ENCODE results near the gene MED26. TPM values are rescaled to one million over a fixed set of nuclear protein-coding genes. Genes with fewer than 3 reads are reported as not detected.

Gene MED26
- total and polyA plus RNA-seq, 10 of the 15 experiments (the other 5 are each of a cell fraction or from before 2014, with no cell fraction given): 1.1 to 21.4 (median 9.7) TPM

- Histone ChIP-seq H3K4me1 (ENCODE audit: control insufficient read depth, insufficient read depth, low read length) (peaks cover 21% of the 10 kb centered on the region), H3K27me3 (replicated peaks in 1 of 2; ENCODE audit: control insufficient read depth in 2 of 2, insufficient read depth in 2 of 2, low read length in 1 of 2) (no peaks in the 10 kb centered on the region), H4K20me1 (ENCODE audit: control insufficient read depth, insufficient read depth) (peaks cover 17% of the 10 kb centered on the region), H2AFZ (ENCODE audit: control insufficient read depth, low read depth, low read length) (no peak overlapping the region), H3K27ac (ENCODE audit: control insufficient read depth, insufficient read depth) (no peak overlapping the region), H3K4me2 (ENCODE audit: control insufficient read depth, insufficient read depth) (no peak overlapping the region), H3K4me3 (no peak overlapping the region), H3K36me3 (ENCODE audit: control insufficient read depth in 2 of 2, insufficient read depth in 2 of 2, low read length in 1 of 2) (peaks cover 0 to 12% of the 10 kb centered on the region in 2 experiments; a peak in 3 of 4 replicates), H3K79me2 (ENCODE audit: control insufficient read depth, insufficient read depth, low read length) (peaks cover 91% of the 10 kb centered on the region), H3K9me3 (replicated peaks; ENCODE audit: control insufficient read depth, insufficient read depth, low read length) (no peaks in the 10 kb centered on the region), H3K9ac (ENCODE audit: control insufficient read depth, insufficient read depth, low read length) (no peak overlapping the region)
- ChIA-PET POLR2A (interaction anchor here (1.2 kb wide), 1 partner anchor 15 kb away, joined by 3 read pairs; no protein-coding TSS in a partner anchor), SMC1A (ENCODE audit: uncharacterized antibody, unreplicated experiment) (interaction anchor here (1.6 kb wide), 1 partner anchor 10 kb away, joined by 4 read pairs; no protein-coding TSS in a partner anchor), RAD21 (ENCODE audit: unreplicated experiment) (interaction anchor here (1.3 to 2.2 kb wide), 2 partner anchors 15 to 18 kb away, joined by 4 to 5 read pairs; no protein-coding TSS in a partner anchor), CTCF (interaction anchor here (1.0 kb wide), 1 partner anchor 12 kb away, joined by 4 read pairs; no protein-coding TSS in a partner anchor)
- 45% methylated on average over 5 of the region's 6 CpGs for WGBS (ENCODE audit: insufficient coverage, insufficient replicate concordance, low lambda C conversion rate, missing lambda C conversion rate)
- DNase-seq (ENCODE audit: low read depth, low spot score): no peak
- intact Hi-C loops (cut with micrococcal nuclease; ENCODE audit: unreplicated experiment): no loop called here
- in situ Hi-C loops (cut with MboI): loop anchor here (25.0 kb wide), 1 partner anchor 2012 kb away; the partner anchor contains the start of gene CLEC17A
- no peak for FAIRE-seq
- no TSS peak for BruUV-seq (replicated peaks)
- ATAC-seq: no peak; the same call in 2 of the 3 replicates
- TF ChIP-seq CREM (IDR thresholded peaks at IDR 0.05; ENCODE audit: low read depth) (no peak), NBN (IDR thresholded peaks at IDR 0.05) (no peak), RAD21 (IDR thresholded peaks at IDR 0.05; ENCODE audit: insufficient read depth, low read depth, low read length) (no peak), TCF7 (IDR thresholded peaks at IDR 0.05; ENCODE audit: borderline replicate concordance) (no peak), IRF4 (IDR thresholded peaks at IDR 0.05; ENCODE audit: low read depth, low read length) (no peak), LARP7 (IDR thresholded peaks at IDR 0.05) (no peak), ZNF384 (IDR thresholded peaks at IDR 0.05; ENCODE audit: borderline replicate concordance, low read depth, low read length) (no peak), STAT3 (IDR thresholded peaks at IDR 0.05; ENCODE audit: low read depth, low read length) (no peak), SRF (IDR thresholded peaks at IDR 0.05; ENCODE audit: low read depth in 2 of 2, low read length in 2 of 2) (no peak), IRF3 (IDR thresholded peaks at IDR 0.05) (no peak), ATF7 (IDR thresholded peaks at IDR 0.05; ENCODE audit: low read depth) (no peak), CHD1 (IDR thresholded peaks at IDR 0.05; ENCODE audit: low read depth, low read length) (no peak)
- TF ChIP-seq, protein P1, sequence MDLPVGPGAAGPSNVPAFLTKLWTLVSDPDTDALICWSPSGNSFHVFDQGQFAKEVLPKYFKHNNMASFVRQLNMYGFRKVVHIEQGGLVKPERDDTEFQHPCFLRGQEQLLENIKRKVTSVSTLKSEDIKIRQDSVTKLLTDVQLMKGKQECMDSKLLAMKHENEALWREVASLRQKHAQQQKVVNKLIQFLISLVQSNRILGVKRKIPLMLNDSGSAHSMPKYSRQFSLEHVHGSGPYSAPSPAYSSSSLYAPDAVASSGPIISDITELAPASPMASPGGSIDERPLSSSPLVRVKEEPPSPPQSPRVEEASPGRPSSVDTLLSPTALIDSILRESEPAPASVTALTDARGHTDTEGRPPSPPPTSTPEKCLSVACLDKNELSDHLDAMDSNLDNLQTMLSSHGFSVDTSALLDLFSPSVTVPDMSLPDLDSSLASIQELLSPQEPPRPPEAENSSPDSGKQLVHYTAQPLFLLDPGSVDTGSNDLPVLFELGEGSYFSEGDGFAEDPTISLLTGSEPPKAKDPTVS (IDR thresholded peaks at IDR 0.05; ENCODE audit: low read depth, low read length): no peak
- TF ChIP-seq, protein P2, sequence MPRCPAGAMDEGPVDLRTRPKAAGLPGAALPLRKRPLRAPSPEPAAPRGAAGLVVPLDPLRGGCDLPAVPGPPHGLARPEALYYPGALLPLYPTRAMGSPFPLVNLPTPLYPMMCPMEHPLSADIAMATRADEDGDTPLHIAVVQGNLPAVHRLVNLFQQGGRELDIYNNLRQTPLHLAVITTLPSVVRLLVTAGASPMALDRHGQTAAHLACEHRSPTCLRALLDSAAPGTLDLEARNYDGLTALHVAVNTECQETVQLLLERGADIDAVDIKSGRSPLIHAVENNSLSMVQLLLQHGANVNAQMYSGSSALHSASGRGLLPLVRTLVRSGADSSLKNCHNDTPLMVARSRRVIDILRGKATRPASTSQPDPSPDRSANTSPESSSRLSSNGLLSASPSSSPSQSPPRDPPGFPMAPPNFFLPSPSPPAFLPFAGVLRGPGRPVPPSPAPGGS (IDR thresholded peaks at IDR 0.05; ENCODE audit: borderline replicate concordance, insufficient read depth, low read depth, low read length, poor library complexity, severe bottlenecking): no peak
- TF ChIP-seq, protein P3, sequence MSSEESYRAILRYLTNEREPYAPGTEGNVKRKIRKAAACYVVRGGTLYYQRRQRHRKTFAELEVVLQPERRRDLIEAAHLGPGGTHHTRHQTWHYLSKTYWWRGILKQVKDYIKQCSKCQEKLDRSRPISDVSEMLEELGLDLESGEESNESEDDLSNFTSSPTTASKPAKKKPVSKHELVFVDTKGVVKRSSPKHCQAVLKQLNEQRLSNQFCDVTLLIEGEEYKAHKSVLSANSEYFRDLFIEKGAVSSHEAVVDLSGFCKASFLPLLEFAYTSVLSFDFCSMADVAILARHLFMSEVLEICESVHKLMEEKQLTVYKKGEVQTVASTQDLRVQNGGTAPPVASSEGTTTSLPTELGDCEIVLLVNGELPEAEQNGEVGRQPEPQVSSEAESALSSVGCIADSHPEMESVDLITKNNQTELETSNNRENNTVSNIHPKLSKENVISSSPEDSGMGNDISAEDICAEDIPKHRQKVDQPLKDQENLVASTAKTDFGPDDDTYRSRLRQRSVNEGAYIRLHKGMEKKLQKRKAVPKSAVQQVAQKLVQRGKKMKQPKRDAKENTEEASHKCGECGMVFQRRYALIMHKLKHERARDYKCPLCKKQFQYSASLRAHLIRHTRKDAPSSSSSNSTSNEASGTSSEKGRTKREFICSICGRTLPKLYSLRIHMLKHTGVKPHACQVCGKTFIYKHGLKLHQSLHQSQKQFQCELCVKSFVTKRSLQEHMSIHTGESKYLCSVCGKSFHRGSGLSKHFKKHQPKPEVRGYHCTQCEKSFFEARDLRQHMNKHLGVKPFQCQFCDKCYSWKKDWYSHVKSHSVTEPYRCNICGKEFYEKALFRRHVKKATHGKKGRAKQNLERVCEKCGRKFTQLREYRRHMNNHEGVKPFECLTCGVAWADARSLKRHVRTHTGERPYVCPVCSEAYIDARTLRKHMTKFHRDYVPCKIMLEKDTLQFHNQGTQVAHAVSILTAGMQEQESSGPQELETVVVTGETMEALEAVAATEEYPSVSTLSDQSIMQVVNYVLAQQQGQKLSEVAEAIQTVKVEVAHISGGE (CRISPR knock-in tag; IDR thresholded peaks at IDR 0.05): no peak
Observed at GRCh38 chr19:16599655-16600346, 28.2 kb downstream of the MED26 start.

Data from GM12878 (cell line).